ENCODE measurements around the gene KCNJ12.

KCNJ12 gene

DNA sequence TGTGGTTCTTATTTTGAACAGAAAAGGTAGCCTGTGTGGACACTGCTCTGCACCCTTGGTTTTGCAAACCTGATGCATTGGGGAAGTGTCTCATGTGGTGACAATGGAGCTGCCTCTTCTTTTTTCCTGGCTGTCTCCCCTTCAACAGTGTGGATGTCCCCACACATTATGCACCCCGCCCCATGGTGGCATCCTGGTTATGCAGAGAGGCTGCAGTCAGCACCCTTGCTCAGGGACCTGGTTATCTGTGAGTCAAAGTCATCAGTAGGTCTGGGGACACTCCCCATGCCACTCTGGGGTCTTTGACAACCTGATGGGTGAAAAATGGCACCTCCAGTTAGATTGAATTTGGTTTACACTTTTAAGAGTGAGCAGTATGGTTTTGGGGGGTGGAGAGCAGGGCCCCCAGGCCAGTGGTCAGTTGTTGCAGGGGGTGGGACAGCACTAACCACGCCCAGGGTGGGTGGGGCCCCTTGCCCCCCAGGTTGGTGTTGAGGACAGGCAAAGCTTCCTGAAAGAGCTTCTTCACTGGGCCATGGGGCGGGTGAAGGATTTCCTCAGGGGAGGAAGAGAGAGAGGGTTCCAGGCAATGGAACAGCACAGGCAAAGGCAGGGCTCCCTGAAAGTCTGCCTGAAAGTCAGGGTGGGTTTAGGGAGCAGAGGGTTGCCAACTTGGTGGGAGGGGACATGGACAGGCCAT lies 24.6 kb upstream of the KCNJ12 start:
- no peaks in the 10 kb centered on the region for H3K9me3 ChIP-seq (ENCODE audit: insufficient read depth, low read depth, low read length)
- no peaks in the 10 kb centered on the region for H3K4me1 ChIP-seq (ENCODE audit: insufficient read depth, low read length)
- H3K27ac ChIP-seq (ENCODE audit: low read depth, low read length) = no peak overlapping the region
- H3K9ac ChIP-seq (ENCODE audit: low read depth, low read length) = no peak overlapping the region
- WGBS = 77% methylated on average over 3 of the region's 3 CpGs
- H3K27me3 ChIP-seq (ENCODE audit: insufficient read depth, low read length) = no peaks in the 10 kb centered on the region
- no peaks in the 10 kb centered on the region for H3K36me3 ChIP-seq (ENCODE audit: insufficient read depth, low read length)
- no peak overlapping the region for H3K4me3 ChIP-seq (ENCODE audit: low read length)

DNA sequence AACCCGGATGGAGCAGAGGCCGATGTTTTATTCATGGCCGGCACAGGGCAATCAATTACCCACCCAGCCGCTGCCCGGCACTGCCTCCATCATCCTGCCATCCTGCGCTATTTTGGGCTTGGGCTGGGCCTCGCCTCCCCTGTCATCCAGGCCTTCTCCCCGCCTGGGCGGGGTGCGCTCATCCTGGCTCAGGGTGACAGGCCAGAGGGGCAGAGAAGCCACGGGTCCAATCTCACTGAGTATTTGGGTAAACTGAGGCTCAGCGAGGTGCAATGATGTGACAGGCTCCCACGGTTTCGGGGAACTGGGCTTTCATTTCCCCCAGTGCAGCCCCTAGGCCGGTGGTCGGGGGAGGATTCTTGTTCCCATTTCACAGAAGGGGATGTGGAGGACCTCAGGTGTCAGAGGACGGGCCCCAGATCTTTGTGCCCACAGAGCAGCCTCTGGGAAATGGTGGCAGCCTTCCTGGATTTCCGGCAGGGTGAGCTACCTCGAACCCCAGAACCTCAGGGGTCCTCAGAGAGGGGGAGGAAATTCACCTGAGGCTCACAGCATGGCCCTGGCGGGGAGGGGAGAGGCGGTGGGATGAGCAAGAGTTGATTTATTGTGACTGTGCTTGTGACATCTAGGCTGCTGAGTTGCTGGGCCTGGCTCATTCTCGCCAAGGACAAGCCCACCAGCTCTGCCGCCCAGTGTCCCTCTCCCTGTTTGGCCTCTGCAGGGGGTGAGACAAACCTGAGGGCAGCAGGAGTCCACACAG lies 23.8 kb upstream of the KCNJ12 start:
- no peak overlapping the region for H3K27ac ChIP-seq (ENCODE audit: low read depth, low read length)
- H3K36me3 ChIP-seq (ENCODE audit: insufficient read depth, low read length) = no peaks in the 10 kb centered on the region
- no peak overlapping the region for H3K4me3 ChIP-seq (ENCODE audit: low read length)
- no peak overlapping the region for H3K9ac ChIP-seq (ENCODE audit: low read depth, low read length)
- WGBS = 91% methylated on average over 23 of the region's 23 CpGs
- H3K9me3 ChIP-seq (ENCODE audit: insufficient read depth, low read depth, low read length) = no peaks in the 10 kb centered on the region
- H3K4me1 ChIP-seq (ENCODE audit: insufficient read depth, low read length) = no peaks in the 10 kb centered on the region; the same call in 1 of the 2 replicates
- H3K27me3 ChIP-seq (ENCODE audit: insufficient read depth, low read length) = no peaks in the 10 kb centered on the region

DNA sequence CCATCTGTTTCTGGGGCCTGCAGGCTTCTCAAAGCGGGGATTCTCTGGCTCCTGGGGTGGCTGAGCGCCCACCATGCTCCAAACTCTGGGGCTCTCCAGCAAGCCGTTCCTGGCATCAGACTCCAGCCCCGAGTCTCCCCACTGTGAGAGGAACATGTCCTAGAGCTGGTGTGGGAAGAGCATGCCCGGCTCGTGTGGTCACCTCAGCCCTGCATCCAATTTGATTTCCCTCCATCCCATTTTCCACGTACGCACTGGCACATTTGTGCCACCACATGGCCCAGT lies 23.2 kb upstream of the KCNJ12 start:
- no peaks in the 10 kb centered on the region for H3K9me3 ChIP-seq (ENCODE audit: insufficient read depth, low read depth, low read length)
- H3K9ac ChIP-seq (ENCODE audit: low read depth, low read length) = no peak overlapping the region
- WGBS = 94% methylated on average over 8 of the region's 8 CpGs
- no peak overlapping the region for H3K27ac ChIP-seq (ENCODE audit: low read depth, low read length)
- no peak overlapping the region for H3K4me3 ChIP-seq (ENCODE audit: low read length)
- no peaks in the 10 kb centered on the region for H3K36me3 ChIP-seq (ENCODE audit: insufficient read depth, low read length)
- H3K4me1 ChIP-seq (ENCODE audit: insufficient read depth, low read length) = peaks cover under 1% of the 10 kb centered on the region; the same call in 1 of the 2 replicates
- no peaks in the 10 kb centered on the region for H3K27me3 ChIP-seq (ENCODE audit: insufficient read depth, low read length)

DNA sequence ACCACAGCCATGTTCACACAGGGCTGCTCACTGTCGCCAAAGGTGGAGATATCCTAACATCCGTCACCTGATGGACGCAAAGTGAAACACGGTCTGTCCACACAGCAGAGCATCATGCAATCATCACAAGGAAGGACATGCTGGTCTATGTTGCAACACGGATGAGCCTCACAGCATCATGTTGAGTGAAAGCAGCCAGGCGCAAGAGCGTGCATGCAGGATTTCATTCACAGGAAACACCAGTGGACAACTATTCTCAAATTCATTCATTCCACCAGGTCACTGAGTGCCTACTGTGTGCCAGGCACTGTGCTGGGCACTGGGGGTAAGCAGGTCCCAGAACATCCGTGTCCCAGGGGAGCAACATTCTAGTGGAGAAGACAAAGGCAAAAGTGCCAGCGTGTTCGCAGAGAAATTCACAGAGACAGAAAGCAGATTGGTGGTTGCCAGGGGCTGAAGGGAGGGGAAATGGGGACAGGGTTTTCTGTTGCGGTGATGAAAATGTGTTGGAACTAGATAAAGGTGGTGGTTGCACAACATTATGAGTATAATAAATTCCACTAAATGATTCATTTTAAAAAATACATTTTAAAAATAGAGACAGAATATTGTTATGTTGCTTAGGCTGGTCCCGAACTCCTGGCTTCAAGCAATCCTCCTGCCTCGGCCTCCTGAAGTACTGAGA lies 22.7 kb upstream of the KCNJ12 start:
- Histone ChIP-seq H3K27ac (ENCODE audit: low read depth, low read length) (no peak overlapping the region), H3K9ac (ENCODE audit: low read depth, low read length) (no peak overlapping the region), H3K4me3 (ENCODE audit: low read length) (no peak overlapping the region), H3K27me3 (ENCODE audit: insufficient read depth, low read length) (no peaks in the 10 kb centered on the region), H3K9me3 (ENCODE audit: insufficient read depth, low read depth, low read length) (no peaks in the 10 kb centered on the region), H3K36me3 (ENCODE audit: insufficient read depth, low read length) (no peaks in the 10 kb centered on the region), H3K4me1 (ENCODE audit: insufficient read depth, low read length) (peaks cover 5% of the 10 kb centered on the region; the same call in 1 of the 2 replicates)
- 91% methylated on average over 13 of the region's 13 CpGs for WGBS

DNA sequence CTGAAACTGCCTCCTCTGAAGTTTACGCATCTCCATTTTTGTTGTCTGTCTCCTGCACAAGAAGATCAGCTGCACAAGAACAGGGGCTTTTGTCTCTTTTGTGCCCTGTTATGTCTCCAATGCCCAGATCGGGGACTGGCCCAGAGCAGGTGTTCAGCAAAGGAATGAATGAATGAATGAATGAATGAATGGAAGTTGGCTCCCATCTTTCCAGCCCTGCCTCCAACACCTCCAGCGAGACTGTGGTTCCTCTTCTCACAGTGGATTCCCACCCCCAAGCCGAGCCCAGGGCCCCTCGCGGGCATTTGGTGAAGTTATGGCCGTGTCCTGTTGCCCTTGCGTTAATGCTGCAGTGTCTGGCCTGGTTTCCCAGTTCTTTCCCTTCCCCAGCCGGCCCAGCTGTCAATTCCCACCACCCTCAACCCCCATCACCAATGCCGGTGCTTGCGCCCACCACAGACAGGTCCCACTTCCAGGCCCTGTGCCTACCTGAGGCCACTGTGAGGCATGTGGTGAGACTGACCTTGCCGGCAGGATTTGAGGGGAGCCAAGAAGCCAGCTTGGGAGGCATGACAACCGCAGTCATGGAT lies 21.3 kb upstream of the KCNJ12 start:
- no peak overlapping the region for H3K27ac ChIP-seq (ENCODE audit: low read depth, low read length)
- WGBS = 92% methylated on average over 13 of the region's 13 CpGs
- no peak overlapping the region for H3K4me3 ChIP-seq (ENCODE audit: low read length)
- peaks cover 18% of the 10 kb centered on the region for H3K4me1 ChIP-seq (ENCODE audit: insufficient read depth, low read length)
- no peak overlapping the region for H3K9ac ChIP-seq (ENCODE audit: low read depth, low read length)
- H3K27me3 ChIP-seq (ENCODE audit: insufficient read depth, low read length) = peaks cover 8% of the 10 kb centered on the region; the same call in 1 of the 2 replicates
- no peaks in the 10 kb centered on the region for H3K9me3 ChIP-seq (ENCODE audit: insufficient read depth, low read depth, low read length)
- H3K36me3 ChIP-seq (ENCODE audit: insufficient read depth, low read length) = no peaks in the 10 kb centered on the region

DNA sequence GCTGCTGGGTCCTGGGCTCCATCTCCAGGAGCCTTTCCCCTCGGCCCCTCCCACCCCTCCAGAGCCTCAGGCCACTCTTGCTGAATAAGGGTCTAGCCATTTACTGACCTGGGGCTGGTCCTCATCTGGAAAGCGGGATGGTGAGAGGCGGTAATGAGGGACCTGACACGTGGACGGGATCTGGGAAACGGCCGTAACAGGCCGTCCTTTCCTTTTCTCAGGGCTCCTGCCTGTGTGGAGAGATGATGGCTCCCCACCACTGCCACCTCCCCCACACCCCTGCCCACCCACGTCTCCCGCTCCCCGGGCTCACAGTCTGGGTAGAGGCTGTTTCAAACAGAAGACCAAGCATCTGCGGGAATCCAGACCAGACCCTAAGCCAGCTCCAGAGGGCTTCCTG lies 20.6 kb upstream of the KCNJ12 start:
- Histone ChIP-seq H3K27ac (ENCODE audit: low read depth, low read length) (no peak overlapping the region), H3K4me3 (ENCODE audit: low read length) (no peak overlapping the region), H3K9ac (ENCODE audit: low read depth, low read length) (no peak overlapping the region), H3K9me3 (ENCODE audit: insufficient read depth, low read depth, low read length) (no peaks in the 10 kb centered on the region), H3K4me1 (ENCODE audit: insufficient read depth, low read length) (peaks cover 21% of the 10 kb centered on the region), H3K27me3 (ENCODE audit: insufficient read depth, low read length) (peaks cover 8% of the 10 kb centered on the region; the same call in 1 of the 2 replicates), H3K36me3 (ENCODE audit: insufficient read depth, low read length) (no peaks in the 10 kb centered on the region)
- WGBS = 78% methylated on average over 12 of the region's 12 CpGs

DNA sequence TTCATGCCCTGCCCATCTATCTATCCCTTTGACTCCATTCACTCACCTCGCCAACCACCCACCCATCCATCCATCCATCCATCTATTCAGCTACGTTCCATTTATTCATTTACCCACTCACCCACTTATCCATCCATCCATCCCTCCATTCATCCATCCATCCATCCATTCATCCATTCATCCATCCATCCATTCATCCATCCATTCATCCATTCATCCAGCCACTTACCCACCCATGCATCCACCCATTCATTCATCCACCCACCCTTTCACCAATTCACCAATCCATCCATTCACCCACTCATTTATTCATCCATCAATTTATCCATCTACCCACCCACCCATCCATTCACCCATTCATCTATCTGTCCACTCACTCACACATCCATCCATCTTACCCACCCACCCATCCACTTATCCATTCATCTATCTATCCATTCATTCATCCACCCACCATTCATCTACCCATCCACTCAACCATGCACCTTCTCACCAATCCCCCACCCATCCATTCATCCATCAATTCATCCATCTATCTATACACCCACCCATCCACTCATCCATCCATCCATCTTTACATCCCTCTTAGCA lies 19.5 kb upstream of the KCNJ12 start:
- peaks cover 8% of the 10 kb centered on the region; the same call in 1 of the 2 replicates for H3K27me3 ChIP-seq (ENCODE audit: insufficient read depth, low read length)
- H3K4me1 ChIP-seq (ENCODE audit: insufficient read depth, low read length) = peaks cover 21% of the 10 kb centered on the region
- H3K4me3 ChIP-seq (ENCODE audit: low read length) = no peak overlapping the region
- 91% methylated on average over 2 of the region's 2 CpGs for WGBS
- H3K36me3 ChIP-seq (ENCODE audit: insufficient read depth, low read length) = no peaks in the 10 kb centered on the region
- no peaks in the 10 kb centered on the region for H3K9me3 ChIP-seq (ENCODE audit: insufficient read depth, low read depth, low read length)
- H3K9ac ChIP-seq (ENCODE audit: low read depth, low read length) = no peak overlapping the region
- no peak overlapping the region for H3K27ac ChIP-seq (ENCODE audit: low read depth, low read length)

DNA sequence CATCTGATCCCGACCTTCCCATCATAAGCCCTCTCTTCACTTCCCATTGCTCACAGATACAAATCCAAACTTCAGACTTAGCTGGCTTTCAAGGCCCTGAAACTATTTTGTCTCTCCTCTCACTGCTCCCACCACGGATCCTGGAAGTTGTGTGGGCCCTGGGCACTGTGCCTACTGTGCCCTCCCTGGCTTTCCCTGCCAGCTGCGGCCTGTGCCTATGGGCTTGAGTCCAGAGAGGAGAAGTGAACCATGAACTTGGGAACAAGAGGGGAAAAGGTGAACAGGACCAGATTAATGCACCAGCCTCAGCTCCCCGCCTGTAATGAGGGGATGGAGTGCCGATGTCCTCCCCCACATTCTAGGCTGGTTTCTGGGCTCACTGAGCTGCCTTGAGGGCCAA lies 18.9 kb upstream of the KCNJ12 start:
- H3K9me3 ChIP-seq (ENCODE audit: insufficient read depth, low read depth, low read length) = no peaks in the 10 kb centered on the region
- no peak overlapping the region for H3K27ac ChIP-seq (ENCODE audit: low read depth, low read length)
- H3K9ac ChIP-seq (ENCODE audit: low read depth, low read length) = no peak overlapping the region
- H3K4me3 ChIP-seq (ENCODE audit: low read length) = no peak overlapping the region
- peaks cover 8% of the 10 kb centered on the region; the same call in 1 of the 2 replicates for H3K27me3 ChIP-seq (ENCODE audit: insufficient read depth, low read length)
- H3K36me3 ChIP-seq (ENCODE audit: insufficient read depth, low read length) = no peaks in the 10 kb centered on the region
- 81% methylated on average over 5 of the region's 5 CpGs for WGBS
- peaks cover 21% of the 10 kb centered on the region for H3K4me1 ChIP-seq (ENCODE audit: insufficient read depth, low read length)

DNA sequence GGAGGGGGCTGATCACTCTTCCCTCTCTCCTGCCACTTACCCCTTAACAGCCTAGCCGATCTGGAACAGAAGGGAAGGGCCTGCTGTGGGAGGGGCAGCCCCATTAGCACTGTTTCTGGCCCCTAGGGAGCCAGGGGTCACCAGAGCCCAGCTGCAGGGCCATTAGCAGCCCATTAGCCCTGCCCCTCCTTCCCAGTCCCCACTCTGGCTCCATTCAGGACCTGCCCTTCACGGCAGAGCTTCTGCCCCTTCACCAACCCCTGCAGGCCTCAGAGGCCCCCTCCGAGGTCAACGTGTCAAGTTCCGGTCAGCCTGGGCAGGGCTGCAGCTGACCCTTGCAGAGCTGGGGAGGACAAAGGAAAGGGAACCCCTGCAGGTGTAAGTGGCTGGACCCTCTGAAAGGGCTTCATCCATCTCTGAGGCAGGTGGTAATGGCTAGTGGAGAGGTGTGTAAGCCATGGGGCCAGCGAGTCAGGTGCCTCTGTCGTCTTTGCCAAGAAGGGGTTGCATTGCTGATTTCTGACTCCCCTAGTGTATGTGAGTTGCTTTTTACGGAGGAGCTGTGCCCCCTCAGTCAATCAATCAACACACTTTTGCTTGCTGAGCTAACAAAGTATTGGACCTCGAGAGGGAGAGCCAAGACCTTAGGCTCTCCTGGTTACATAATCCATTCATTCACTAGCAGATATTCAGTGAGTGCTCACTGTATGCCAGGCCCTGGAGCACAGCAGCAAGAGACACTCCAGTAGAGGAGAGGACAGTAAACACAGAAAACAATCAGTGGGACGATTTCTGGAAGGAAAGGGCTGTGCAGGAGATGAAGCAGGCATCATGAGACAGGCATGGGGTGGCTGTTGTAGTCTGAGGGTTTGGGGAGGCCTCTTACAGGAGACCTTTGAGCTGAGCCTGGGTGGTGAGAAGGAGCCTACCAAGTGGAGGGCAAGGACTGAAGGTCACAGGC lies 18.2 kb upstream of the KCNJ12 start:
- no peak overlapping the region for H3K9ac ChIP-seq (ENCODE audit: low read depth, low read length)
- H3K4me1 ChIP-seq (ENCODE audit: insufficient read depth, low read length) = peaks cover 21% of the 10 kb centered on the region
- H3K36me3 ChIP-seq (ENCODE audit: insufficient read depth, low read length) = no peaks in the 10 kb centered on the region
- WGBS = 45% methylated on average over 10 of the region's 10 CpGs
- peaks cover 8% of the 10 kb centered on the region; the same call in 1 of the 2 replicates for H3K27me3 ChIP-seq (ENCODE audit: insufficient read depth, low read length)
- H3K4me3 ChIP-seq (ENCODE audit: low read length) = no peak overlapping the region
- no peaks in the 10 kb centered on the region for H3K9me3 ChIP-seq (ENCODE audit: insufficient read depth, low read depth, low read length)
- no peak overlapping the region for H3K27ac ChIP-seq (ENCODE audit: low read depth, low read length)

All from HUES64 (cell line).